RKO (cell line): ENCODE data around the gene AKR1C3.
"Not testable (repeated sequence)": the region's sequence is repeated elsewhere in the genome, so short reads cannot be mapped to it uniquely, and the experiment has no call there.

Experiments
- DNase-seq: peaks from one replicate; pipeline ENCODE4 v3.0.0-alpha.2; 2016; ENCODE audit warnings: low spot score

Gene AKR1C3

DNA sequence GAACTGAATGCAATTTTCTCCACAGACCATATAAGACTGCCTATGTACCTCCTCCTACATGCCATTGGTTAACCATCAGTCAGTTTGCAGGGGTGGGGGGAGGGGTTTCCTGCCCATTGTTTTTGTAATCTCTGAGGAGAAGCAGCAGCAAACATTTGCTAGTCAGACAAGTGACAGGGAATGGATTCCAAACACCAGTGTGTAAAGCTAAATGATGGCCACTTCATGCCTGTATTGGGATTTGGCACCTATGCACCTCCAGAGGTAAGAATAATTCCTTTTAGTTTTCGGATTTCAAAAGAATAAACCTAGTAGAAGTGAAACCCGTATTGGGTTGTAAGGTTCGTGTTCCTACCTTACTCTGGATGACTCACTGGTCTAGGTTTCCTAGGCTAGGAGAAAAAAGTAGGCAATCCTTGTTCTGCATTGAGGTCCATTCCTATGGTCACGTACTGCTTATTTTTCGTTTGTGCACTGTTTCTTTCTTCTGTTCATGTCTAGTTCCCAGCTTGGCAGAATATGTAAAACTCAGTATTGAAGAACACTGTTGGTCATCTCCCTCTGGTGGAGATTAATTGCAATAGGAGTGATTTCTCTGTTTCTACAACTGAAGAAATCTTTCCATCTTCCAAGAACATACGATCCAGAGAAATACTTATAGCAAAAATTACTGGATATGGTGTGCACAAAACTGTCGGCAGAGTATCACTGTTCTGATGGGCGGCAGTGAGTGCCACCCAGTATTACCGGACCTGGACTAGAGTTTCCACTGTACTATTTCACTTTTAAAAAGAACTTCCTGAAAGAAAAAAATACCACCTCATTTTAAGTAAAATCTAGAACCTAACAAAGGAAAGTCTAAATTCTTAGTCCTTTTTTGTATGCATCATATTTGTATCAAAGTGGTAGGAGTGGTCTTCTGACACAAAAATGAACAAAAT is at the start of gene AKR1C3:
TSS of gene AKR1C3 (plus strand) at position 150 of the 941 bp plus-strand sequence. CDS start at position 181, 31 bp downstream.
- peak; percentile 71 for DNase-seq

GRCh38 chr10:5045095-5045494 is 49.1 kb upstream of the AKR1C3 start:
- DNase-seq, result no peak

GRCh38 chr10:5046410-5046809 is 47.8 kb upstream of the AKR1C3 start:
- DNase-seq, result no peak

DNA sequence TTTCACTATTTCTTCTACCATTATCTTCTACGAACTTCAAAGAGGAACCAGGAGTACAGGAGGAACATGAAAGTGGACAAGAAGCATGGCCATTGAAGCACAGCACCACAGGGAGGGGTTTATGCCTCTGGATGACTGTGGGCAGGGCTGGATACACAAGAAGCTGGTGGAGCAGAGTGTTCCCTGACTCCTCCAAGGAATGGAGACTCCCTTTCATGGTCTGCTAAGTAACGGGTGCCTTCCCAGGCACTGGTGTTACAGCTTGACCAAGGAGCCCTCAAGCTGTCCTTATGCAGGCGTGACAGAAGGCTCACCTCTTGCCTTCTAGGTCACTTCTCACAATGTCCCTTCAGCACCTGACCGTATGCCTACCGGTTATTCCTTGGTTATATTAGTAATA is 47.2 kb upstream of the AKR1C3 start:
- DNase-seq, result not testable (repeated sequence)

- peak; percentile 35 for DNase-seq
Measured at GRCh38 chr10:5047912-5048628, 46.1 kb upstream of the AKR1C3 start.

GRCh38 chr10:5052951-5053500 is 41.2 kb upstream of the AKR1C3 start:
- not testable (repeated sequence) for DNase-seq

DNA sequence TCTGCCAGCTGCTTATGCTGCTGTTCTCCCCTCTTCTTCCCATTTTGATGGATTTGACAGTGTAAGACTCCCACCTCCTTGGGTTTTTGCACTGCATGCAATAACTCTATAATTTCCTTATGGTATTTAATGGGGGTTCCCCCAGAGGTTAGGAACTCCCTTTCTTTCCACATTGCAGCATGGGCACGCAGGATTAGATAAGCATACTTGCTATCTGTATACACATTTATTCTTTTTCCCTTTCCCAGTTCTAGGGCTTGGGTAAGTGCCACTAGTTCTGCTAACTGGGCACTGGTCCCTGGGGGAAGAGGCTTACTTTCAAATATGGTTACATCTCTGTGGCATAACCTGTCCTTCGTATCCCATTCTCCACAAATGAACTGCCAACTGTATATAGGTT is 39.4 kb upstream of the AKR1C3 start:
- DNase-seq, result not testable (repeated sequence)

DNA sequence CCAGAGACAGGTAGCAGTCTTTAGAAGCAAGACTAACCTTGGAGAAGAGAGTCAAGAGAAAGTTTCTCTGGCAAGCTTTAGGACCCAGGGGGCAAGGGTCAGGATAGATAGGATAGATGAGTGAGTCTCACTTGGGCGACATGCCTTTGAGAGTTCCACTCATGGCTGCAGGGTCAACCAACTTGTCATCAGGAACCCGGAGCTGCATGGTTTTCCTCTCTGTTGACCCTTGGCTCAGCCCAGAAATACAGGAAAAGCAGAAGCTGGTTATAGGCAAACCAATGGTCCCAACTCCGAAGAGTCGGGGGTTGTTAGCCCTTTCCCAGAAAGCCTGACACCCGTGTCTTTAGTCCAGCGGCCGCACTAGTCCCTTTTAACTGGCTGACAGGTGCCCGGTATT is 34.9 kb upstream of the AKR1C3 start:
- not testable (repeated sequence) for DNase-seq

DNA sequence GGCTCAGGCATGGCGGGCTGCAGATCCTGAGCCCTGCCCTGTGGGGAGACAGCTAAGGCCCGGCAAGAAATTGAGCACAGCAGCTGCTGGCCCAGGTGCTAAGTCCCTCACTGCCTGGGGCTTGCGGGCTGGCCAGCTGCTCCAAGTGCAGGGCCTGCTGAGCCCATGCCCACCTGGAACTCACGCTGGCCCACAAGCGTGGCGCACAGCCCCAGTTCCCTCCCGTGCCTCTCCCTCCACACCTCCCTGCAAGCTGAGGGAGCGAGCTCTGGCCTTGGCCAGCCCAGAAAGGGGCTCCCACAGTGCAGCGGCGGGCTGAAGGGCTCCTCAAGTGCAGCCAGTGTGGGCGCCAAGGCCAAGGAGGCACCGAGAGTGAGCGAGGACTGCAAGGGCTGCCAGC is 33.4 kb upstream of the AKR1C3 start:
- not testable (repeated sequence) for DNase-seq

GRCh38 chr10:5064656-5065055 is 29.6 kb upstream of the AKR1C3 start:
- no peak for DNase-seq

- no peak for DNase-seq
Measured at GRCh38 chr10:5068274-5068984, 25.8 kb upstream of the AKR1C3 start.

DNA sequence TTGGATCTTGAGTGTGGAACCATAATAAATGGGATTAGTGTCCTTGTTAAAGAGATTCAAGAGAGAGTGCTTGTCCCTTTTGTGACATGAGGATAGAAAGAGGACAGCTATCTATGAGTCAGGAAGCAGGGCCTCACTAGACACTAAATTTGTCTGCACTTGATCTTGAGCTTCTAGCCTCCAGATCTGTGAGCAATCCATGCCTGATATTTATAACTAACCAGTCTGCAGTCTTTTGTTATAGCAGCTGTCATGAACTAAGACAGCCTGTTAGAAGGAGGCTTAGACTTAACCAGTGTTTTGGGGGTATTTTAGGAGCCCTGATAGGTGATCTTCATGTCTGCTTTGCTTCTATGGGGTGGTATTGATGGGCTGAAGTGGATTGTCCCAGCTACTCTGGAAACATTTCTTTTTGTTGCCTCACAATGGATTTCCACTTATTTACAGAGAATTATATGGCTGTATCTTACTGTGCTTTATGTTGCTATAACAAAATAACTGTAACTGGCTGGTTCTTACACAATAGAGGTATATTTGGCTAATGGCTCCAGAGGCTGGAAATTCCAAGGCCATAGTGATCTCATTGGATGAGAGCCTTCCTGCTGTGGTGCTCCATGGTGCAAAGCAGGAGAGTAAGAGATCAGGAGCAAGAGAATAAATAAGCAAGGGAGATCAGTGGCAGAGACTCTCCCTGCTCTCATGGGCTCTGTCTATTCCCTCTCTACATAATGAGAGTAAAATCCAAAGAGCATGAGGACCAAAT is 23.4 kb upstream of the AKR1C3 start:
- no peak for DNase-seq

GRCh38 chr10:5071411-5072198 is 22.6 kb upstream of the AKR1C3 start:
- DNase-seq, result no peak

DNA sequence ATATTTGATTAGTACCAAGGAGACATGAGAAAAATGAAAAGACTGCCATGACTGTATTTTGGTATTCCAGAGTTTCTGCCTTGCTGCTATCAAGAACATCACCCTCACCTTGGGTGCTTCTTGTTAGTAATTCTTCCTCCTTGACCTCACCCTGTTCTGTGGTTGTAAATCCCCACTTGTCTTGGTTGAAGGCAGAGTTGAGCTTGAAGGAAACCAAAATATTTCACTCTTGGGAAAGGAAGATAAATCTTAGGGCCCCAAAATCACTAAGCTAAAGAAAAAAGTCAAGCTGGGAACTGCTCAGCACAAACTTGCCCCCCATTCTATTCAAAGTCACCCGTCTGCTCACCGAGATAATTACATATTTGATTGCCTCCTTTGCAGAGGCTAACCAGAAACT is 20.6 kb upstream of the AKR1C3 start:
- DNase-seq, result no peak

DNA sequence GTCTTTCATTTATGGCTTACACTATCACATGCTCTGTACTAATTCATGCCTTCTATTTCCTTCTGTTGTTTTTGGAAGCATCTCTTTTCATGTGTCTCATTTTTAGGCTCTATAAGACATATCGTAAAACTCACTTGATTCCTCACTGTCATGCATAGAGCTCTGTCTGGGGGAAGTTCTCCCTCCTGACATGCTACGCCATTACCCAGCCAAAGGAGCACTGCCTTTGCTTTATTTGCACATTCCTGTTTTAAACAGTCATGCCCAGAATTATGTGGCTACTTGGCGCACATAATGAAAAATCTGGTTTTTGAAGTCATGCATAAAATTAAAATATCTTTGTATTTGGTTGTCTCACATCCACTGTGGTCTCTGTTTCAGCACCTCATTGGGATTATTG is 17.6 kb upstream of the AKR1C3 start:
- DNase-seq, result no peak

GRCh38 chr10:5078547-5079180 is 15.6 kb upstream of the AKR1C3 start:
- no peak for DNase-seq

GRCh38 chr10:5079306-5079830 is 14.8 kb upstream of the AKR1C3 start:
- no peak for DNase-seq

- DNase-seq, result no peak
Measured at GRCh38 chr10:5079836-5080235, 14.4 kb upstream of the AKR1C3 start.

GRCh38 chr10:5081091-5081490 is 13.1 kb upstream of the AKR1C3 start:
- no peak for DNase-seq
